ENCODE data around the gene CDK11B.

DNA sequence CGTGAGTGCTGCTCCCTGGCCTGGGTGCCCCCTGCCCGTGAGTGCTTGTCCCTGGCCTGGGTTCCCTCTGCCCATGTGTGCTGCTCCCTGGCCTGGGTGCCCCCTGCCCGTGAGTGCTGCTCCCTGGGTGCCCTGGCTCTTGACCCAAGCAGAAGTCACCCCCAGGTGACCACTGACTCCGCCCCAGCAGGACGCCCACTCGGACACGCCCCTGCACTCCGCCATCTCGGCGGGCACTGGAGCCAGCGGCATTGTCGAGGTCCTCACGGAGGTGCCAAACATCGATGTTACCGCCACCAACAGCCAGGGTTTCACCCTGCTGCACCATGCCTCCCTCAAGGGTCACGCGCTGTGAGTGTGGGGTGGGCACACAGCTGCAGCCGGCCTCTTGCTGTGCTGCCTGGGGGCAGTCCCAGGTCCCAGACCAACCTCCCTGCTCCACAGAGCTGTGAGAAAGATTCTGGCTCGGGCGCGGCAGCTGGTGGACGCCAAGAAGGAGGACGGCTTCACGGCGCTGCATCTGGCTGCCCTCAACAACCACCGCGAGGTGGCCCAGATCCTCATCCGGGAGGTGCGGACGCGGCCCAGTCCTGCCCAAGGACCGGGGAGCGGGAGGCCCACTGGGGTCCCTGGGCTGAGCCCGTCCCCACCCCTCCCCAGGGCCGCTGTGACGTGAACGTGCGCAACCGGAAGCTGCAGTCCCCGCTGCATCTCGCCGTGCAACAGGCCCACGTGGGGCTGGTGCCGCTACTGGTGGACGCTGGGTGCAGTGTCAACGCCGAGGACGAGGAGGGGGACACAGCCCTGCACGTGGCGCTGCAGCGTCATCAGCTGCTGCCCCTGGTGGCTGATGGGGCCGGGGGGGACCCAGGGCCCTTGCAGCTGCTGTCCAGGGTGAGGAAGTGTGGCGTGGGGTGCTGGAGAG lies 30.7 kb downstream of the CDK11B start:
- TF ChIP-seq CTCF (IDR thresholded peaks at IDR 0.05): no peak
- no peak for TF ChIP-seq POLR2A (IDR thresholded peaks at IDR 0.05)

Data from ovary (tissue), 3 donors.